BLaER1 treated with 17β-estradiol and CSF1 and Interleukin-3, amounts not matched to agents 10 nM and 100 nM (cell line): ENCODE measurements around the gene PDX1.

Experiments
- H3K27ac ChIP-seq, 11 experiments: shearing (Covaris generic); formaldehyde crosslinking; 2 replicates each; pipeline ENCODE4 v1.8.1; 2022
- H3K27me3 ChIP-seq, 11 experiments: shearing (Covaris generic); formaldehyde crosslinking; 2 replicates each; pipeline ENCODE4 v1.8.1; 2022
- H3K36me3 ChIP-seq, 11 experiments: shearing (Covaris generic); formaldehyde crosslinking; 2 replicates each; pipeline ENCODE4 v1.8.1; 2022
- H3K4me1 ChIP-seq, 10 experiments: shearing (Covaris generic); formaldehyde crosslinking; 2 replicates each; pipeline ENCODE4 v1.8.1; 2022
- H3K4me2 ChIP-seq, 11 experiments: shearing (Covaris generic); formaldehyde crosslinking; 2 replicates each; pipeline ENCODE4 v1.8.1; 2022
- H3K4me3 ChIP-seq, 10 experiments: shearing (Covaris generic); formaldehyde crosslinking; 2 replicates each; pipeline ENCODE4 v1.8.1; 2022
- H3K9ac ChIP-seq, 11 experiments: shearing (Covaris generic); formaldehyde crosslinking; 2 replicates each; pipeline ENCODE4 v1.8.1; 2022
- H3K9me3 ChIP-seq, 11 experiments: shearing (Covaris generic); formaldehyde crosslinking; replicated peaks in 1 of 11; 2 replicates each; pipeline ENCODE4 v1.8.1; 2022
- H4K20me1 ChIP-seq, 11 experiments: shearing (Covaris generic); formaldehyde crosslinking; 2 replicates each; pipeline ENCODE4 v1.8.1; 2022
- Cebpa-rat ChIP-seq, 11 experiments: shearing (Covaris generic); IDR thresholded peaks; 2 replicates each; pipeline ENCODE4 v1.8.1; 2022

PDX1 gene

DNA sequence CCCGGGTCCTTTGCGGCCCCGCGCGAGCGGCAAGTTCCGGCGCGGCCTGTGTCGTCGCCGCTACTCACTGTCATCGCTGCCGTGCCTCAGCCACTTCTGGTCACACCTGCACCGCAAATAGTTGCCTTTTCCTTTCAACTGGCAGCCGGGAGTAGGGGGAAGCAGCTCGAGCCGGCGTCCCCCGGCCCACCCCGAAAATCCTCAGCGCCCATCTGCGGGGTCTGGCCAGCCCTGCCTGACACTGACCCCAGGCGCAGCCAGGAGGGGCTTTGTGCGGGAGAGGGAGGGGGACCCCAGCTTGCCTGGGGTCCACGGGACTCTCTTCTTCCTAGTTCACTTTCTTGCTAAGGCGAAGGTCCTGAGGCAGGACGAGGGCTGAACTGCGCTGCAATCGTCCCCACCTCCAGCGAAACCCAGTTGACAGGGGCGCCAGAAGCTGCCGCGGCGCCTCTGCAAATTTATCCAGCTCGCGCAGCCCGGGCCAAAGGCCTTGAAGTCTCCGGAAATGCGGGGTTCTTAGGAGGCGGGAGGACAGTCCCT, 1.7 kb downstream of the PDX1 start:
- no peak overlapping the region for H3K27ac ChIP-seq
- peaks cover 100% of the 10 kb centered on the region in 11 experiments for H3K27me3 ChIP-seq
- H4K20me1 ChIP-seq = peaks cover 0 to 84% (median 68%) of the 10 kb centered on the region in 11 experiments; a peak in 19 of 22 replicates
- H3K4me1 ChIP-seq = peaks cover 14 to 32% (median 20%) of the 10 kb centered on the region in 10 experiments; a peak in 18 of 20 replicates
- peaks cover 33 to 69% (median 44%) of the 10 kb centered on the region in 11 experiments for H3K9me3 ChIP-seq
- H3K4me2 ChIP-seq = peak overlapping the region; percentile 84 to 98 (median 92)
- no peak for TF ChIP-seq Cebpa-rat (IDR thresholded peaks at IDR 0.05)
- H3K36me3 ChIP-seq = no peaks in the 10 kb centered on the region; a peak in 1 of 22 replicates
- peak overlapping the region in 8 of 11 experiments; percentile 15 to 61 (median 52); a peak in 13 of 22 replicates for H3K9ac ChIP-seq
- peak overlapping the region; percentile 53 to 69 (median 59) for H3K4me3 ChIP-seq

DNA sequence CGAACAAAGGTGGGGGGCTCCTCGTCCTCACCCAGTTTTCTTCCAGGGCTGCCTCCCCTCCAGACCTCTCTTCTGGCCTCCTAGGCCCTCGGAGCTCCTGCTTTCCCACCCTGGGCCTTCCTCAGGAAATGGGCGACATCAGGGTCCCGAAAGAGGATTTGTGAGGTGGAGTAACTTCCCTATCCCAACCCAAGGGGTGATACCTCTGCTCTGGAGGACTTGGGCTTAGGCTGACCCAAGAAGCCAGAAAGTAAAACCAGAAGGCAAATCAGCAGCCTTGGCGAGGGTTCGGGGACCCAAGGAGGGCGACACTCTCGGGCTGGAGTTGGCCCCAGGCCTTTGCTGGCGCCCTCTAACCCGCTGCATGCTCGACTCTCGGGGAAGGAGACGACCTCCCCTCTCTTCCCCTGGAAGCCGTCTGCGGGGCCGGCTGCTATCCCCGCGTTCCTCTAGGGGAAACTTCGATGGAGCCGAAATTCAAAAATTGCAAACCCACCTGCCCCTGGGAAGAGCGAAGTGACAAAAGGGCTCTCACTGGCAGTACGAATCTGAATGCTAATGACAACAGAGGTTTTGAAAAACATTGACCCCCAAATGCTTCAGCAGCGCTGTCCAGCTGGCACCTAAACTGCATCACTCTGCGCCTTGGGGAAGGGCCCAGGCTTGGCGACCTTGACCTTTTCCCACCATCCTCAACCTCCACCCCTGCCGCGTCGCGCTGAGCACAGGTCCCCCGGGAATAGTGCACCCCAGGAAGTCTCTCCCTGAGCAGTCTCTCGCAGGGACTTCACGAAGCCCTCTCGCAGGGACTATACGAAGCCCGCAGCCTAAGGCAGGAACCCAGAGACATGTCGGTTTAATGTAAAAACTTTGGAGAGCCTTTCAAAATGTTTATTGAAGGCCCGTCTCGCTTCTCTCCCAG, 2.4 kb downstream of the PDX1 start:
- Histone ChIP-seq H3K27ac (no peak overlapping the region), H4K20me1 (peaks cover 0 to 88% (median 72%) of the 10 kb centered on the region in 11 experiments; a peak in 19 of 22 replicates), H3K4me3 (peak overlapping the region in 5 of 10 experiments; percentile 58 to 69 (median 61); a peak in 5 of 20 replicates), H3K27me3 (peaks cover 100% of the 10 kb centered on the region in 11 experiments), H3K4me1 (peaks cover 14 to 32% (median 20%) of the 10 kb centered on the region in 10 experiments; a peak in 18 of 20 replicates), H3K36me3 (no peaks in the 10 kb centered on the region; a peak in 1 of 22 replicates), H3K4me2 (peak overlapping the region; percentile 84 to 98 (median 92); a peak in 18 of 22 replicates), H3K9me3 (peaks cover 39 to 74% (median 51%) of the 10 kb centered on the region in 11 experiments), H3K9ac (no peak overlapping the region)
- TF ChIP-seq Cebpa-rat (IDR thresholded peaks at IDR 0.05) = no peak

DNA sequence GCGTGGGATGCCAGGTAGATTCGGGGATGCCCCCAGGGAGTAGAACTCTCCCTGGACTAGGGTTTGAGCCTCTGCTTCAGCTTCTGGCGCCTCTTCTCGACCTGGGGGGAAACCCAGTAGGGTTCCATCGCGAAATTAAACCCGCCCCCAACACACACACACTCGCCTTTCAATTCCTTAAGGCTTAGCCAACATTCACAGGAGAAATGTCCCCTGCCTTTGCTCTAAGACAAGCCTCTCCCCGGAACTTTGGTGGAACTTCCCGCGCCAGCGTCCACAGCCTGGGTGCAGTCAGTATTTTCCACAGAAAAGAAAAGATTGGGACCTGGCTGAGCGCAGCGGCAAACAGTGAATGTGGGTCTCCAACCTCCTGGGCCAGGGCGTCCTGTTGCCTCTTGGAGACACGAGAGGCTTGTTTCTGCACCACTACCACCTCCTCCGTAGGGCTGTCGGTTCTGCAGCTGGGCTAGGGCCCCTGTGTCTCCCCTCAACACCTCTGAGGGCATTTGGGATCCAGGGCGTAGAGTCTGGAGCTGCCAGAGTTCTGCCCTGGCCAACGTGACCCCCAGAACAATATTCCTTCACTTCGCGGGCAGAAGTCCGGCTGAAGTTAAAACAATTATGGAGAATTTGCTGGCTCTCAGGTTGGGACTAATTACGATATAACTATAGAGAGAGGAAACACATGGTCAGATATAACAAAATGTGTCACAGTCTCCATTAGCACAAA, 3.2 kb downstream of the PDX1 start:
- H3K4me2 ChIP-seq = no peak overlapping the region
- H3K9ac ChIP-seq = no peak overlapping the region
- H3K9me3 ChIP-seq = peaks cover 44 to 76% (median 53%) of the 10 kb centered on the region in 11 experiments
- H3K4me1 ChIP-seq = peaks cover 14 to 32% (median 20%) of the 10 kb centered on the region in 10 experiments; a peak in 18 of 20 replicates
- no peak overlapping the region for H3K27ac ChIP-seq
- 0 out of 20 replicates have a peak overlapping the region, but pooled peaks of 1 of the 10 experiments have one; percentile 28 for H3K4me3 ChIP-seq
- H4K20me1 ChIP-seq = peaks cover 0 to 82% (median 69%) of the 10 kb centered on the region in 11 experiments; a peak in 19 of 22 replicates
- H3K36me3 ChIP-seq = no peaks in the 10 kb centered on the region; a peak in 1 of 22 replicates
- no peak for TF ChIP-seq Cebpa-rat (IDR thresholded peaks at IDR 0.05)
- peaks cover 100% of the 10 kb centered on the region in 11 experiments for H3K27me3 ChIP-seq

DNA sequence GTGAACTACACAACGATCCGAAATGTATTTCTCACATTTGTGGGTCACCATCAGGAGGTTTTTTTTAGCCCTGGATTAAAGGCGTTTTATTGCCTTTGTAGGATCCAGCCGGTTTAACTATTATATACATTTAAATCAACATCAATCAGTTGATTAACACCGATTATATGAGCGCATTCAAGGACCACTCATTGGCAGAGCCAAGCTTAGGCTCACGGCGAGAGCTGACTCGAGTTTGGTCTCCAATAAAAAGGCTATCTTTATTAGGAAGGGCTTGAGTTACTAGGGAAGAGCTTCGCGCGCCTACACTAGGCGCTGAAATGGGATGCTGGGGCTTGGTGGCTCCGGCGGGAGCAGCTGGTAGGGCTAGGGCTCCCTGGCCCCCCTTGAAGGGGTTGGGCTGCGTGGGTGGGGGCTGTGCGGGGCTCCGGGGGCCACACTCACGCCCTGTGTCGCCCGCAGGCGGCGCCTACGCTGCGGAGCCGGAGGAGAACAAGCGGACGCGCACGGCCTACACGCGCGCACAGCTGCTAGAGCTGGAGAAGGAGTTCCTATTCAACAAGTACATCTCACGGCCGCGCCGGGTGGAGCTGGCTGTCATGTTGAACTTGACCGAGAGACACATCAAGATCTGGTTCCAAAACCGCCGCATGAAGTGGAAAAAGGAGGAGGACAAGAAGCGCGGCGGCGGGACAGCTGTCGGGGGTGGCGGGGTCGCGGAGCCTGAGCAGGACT, 4.2 kb downstream of the PDX1 start:
- no peak overlapping the region for H3K27ac ChIP-seq
- no peak for TF ChIP-seq Cebpa-rat (IDR thresholded peaks at IDR 0.05)
- no peak overlapping the region for H3K4me2 ChIP-seq
- peaks cover 0 to 77% (median 64%) of the 10 kb centered on the region in 11 experiments; a peak in 19 of 22 replicates for H4K20me1 ChIP-seq
- H3K4me1 ChIP-seq = peaks cover 14 to 32% (median 20%) of the 10 kb centered on the region in 10 experiments; a peak in 18 of 20 replicates
- H3K4me3 ChIP-seq = peak overlapping the region in 5 of 10 experiments; percentile 1 to 38 (median 9); a peak in 3 of 20 replicates
- no peak overlapping the region for H3K9ac ChIP-seq
- peaks cover 100% of the 10 kb centered on the region in 11 experiments for H3K27me3 ChIP-seq
- peaks cover 50 to 76% (median 62%) of the 10 kb centered on the region in 11 experiments for H3K9me3 ChIP-seq
- no peaks in the 10 kb centered on the region; a peak in 1 of 22 replicates for H3K36me3 ChIP-seq

DNA sequence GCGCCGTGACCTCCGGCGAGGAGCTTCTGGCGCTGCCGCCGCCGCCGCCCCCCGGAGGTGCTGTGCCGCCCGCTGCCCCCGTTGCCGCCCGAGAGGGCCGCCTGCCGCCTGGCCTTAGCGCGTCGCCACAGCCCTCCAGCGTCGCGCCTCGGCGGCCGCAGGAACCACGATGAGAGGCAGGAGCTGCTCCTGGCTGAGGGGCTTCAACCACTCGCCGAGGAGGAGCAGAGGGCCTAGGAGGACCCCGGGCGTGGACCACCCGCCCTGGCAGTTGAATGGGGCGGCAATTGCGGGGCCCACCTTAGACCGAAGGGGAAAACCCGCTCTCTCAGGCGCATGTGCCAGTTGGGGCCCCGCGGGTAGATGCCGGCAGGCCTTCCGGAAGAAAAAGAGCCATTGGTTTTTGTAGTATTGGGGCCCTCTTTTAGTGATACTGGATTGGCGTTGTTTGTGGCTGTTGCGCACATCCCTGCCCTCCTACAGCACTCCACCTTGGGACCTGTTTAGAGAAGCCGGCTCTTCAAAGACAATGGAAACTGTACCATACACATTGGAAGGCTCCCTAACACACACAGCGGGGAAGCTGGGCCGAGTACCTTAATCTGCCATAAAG, 4.8 kb downstream of the PDX1 start:
- H3K9ac ChIP-seq = no peak overlapping the region
- H3K27me3 ChIP-seq = peaks cover 100% of the 10 kb centered on the region in 11 experiments

DNA sequence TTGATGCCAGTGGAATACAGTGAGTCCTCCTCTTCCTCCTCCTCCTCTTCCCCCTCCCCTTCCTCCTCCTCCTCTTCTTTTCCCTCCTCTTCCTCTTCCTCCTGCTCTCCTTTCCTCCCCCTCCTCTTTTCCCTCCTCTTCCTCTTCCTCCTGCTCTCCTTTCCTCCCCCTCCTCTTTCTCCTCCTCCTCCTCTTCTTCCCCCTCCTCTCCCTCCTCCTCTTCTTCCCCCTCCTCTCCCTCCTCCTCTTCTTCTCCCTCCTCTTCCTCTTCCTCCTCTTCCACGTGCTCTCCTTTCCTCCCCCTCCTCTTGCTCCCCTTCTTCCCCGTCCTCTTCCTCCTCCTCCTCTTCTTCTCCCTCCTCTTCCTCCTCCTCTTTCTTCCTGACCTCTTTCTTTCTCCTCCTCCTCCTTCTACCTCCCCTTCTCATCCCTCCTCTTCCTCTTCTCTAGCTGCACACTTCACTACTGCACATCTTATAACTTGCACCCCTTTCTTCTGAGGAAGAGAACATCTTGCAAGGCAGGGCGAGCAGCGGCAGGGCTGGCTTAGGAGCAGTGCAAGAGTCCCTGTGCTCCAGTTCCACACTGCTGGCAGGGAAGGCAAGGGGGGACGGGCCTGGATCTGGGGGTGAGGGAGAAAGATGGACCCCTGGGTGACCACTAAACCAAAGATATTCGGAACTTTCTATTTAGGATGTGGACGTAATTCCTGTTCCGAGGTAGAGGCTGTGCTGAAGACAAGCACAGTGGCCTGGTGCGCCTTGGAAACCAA, 5.6 kb downstream of the PDX1 start:
- Histone ChIP-seq H3K9ac (no peak overlapping the region), H3K4me1 (peaks cover 14 to 23% (median 17%) of the 10 kb centered on the region in 10 experiments; a peak in 18 of 20 replicates), H3K4me2 (no peak overlapping the region), H3K27me3 (peaks cover 100% of the 10 kb centered on the region in 11 experiments), H3K36me3 (no peaks in the 10 kb centered on the region; a peak in 1 of 22 replicates), H3K27ac (no peak overlapping the region), H4K20me1 (peaks cover 0 to 66% (median 54%) of the 10 kb centered on the region in 11 experiments; a peak in 19 of 22 replicates), H3K4me3 (no peak overlapping the region), H3K9me3 (peaks cover 48 to 74% (median 63%) of the 10 kb centered on the region in 11 experiments)
- no peak for TF ChIP-seq Cebpa-rat (IDR thresholded peaks at IDR 0.05)

More for the DNA sequence above, 4.8 kb downstream of the PDX1 start:
- Histone ChIP-seq H3K4me3 (peak overlapping the region in 5 of 10 experiments; percentile 1 to 38 (median 9); a peak in 3 of 20 replicates), H3K9me3 (peaks cover 48 to 79% (median 68%) of the 10 kb centered on the region in 11 experiments), H3K36me3 (no peaks in the 10 kb centered on the region; a peak in 1 of 22 replicates), H3K4me2 (no peak overlapping the region), H4K20me1 (peaks cover 0 to 74% (median 62%) of the 10 kb centered on the region in 11 experiments; a peak in 19 of 22 replicates), H3K4me1 (peaks cover 14 to 30% (median 20%) of the 10 kb centered on the region in 10 experiments; a peak in 18 of 20 replicates), H3K27ac (no peak overlapping the region)
- TF ChIP-seq Cebpa-rat (IDR thresholded peaks at IDR 0.05) = no peak
